ENCODE results near the gene ST6GALNAC3.

GRCh38 chr1:76186554-76187170, 112.1 kb downstream of the ST6GALNAC3 start:
- no peak for TF ChIP-seq CTCF (conservative IDR thresholded peaks at IDR 0.05; ENCODE audit: low read length)
- TF ChIP-seq EZH2phosphoT487 (IDR thresholded peaks at IDR 0.05; ENCODE audit: borderline replicate concordance), result no peak

Data from Loucy (cell line).